Osteoblast (primary cell): ENCODE measurements around the gene NAP1L5. TPM values are rescaled to one million over a fixed set of nuclear protein-coding genes. Genes with fewer than 3 reads are reported as not detected.

Experiments
- DNase-seq: peaks from one replicate; pipeline ENCODE4 v3.0.0; 2011; ENCODE audit warnings: low spot score, mixed read lengths; ENCODE audit not compliant: insufficient read length; ENCODE audit errors: missing footprints
- H2AFZ ChIP-seq: 2 replicates; pipeline ENCODE4 v1.6.0; 2011; ENCODE audit warnings: mild to moderate bottlenecking, low read length
- H3K27ac ChIP-seq: 2 replicates; pipeline ENCODE4 v1.5.1; 2011; ENCODE audit warnings: mild to moderate bottlenecking, low read depth, low read length, moderate library complexity
- H3K27me3 ChIP-seq: 2 replicates; pipeline ENCODE4 v1.6.0; 2012; ENCODE audit warnings: mild to moderate bottlenecking, control low read depth, inconsistent platforms, low read length, moderate library complexity; ENCODE audit not compliant: insufficient read depth
- H3K36me3 ChIP-seq: 2 replicates; pipeline ENCODE4 v1.5.1; 2011; ENCODE audit warnings: mild to moderate bottlenecking, low read length, control low read depth, moderate library complexity; ENCODE audit not compliant: insufficient read depth
- H3K4me1 ChIP-seq: 2 replicates; pipeline ENCODE4 v1.5.1; 2011; ENCODE audit warnings: mild to moderate bottlenecking, low read length, control low read depth, moderate library complexity; ENCODE audit not compliant: insufficient read depth
- H3K4me2 ChIP-seq: 2 replicates; pipeline ENCODE4 v1.6.0; 2011; ENCODE audit warnings: mild to moderate bottlenecking, low read length; ENCODE audit not compliant: insufficient read depth
- H3K4me3 ChIP-seq: fragments of 200-600 bp; sonication (generic); 3 replicates; pipeline ENCODE4 v1.5.1; 2012; ENCODE audit warnings: mild to moderate bottlenecking, low read length, inconsistent platforms; ENCODE audit not compliant: insufficient read depth
- H3K79me2 ChIP-seq: 2 replicates; pipeline ENCODE4 v1.6.0; 2012; ENCODE audit warnings: mild to moderate bottlenecking, low read length, control low read depth, inconsistent platforms; ENCODE audit not compliant: insufficient read depth
- H3K9me3 ChIP-seq: 2 replicates; pipeline ENCODE4 v1.5.1; 2011; ENCODE audit warnings: low read depth, low read length, control low read depth
- H4K20me1 ChIP-seq: 2 replicates; pipeline ENCODE4 v1.6.0; 2012; ENCODE audit warnings: mild to moderate bottlenecking, low read length, control low read depth; ENCODE audit not compliant: insufficient read depth
- CTCF ChIP-seq: IDR thresholded peaks from 2 replicates; pipeline ENCODE4 v1.5.1; 2011; ENCODE audit warnings: mild to moderate bottlenecking, low read depth, low read length, moderate library complexity; ENCODE audit errors: extremely low read depth
- total RNA-seq: library from RNA; depleted of rRNA; stranded (reverse); fragments of >200 nt; gene quantifications from 2 replicates; pipeline ENCODE4 v1.2.3, GENCODE V29; 2012

The NAP1L5 gene, protein sequence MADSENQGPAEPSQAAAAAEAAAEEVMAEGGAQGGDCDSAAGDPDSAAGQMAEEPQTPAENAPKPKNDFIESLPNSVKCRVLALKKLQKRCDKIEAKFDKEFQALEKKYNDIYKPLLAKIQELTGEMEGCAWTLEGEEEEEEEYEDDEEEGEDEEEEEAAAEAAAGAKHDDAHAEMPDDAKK
- total RNA-seq, result 2.9 and 5.1 TPM in 2 replicates

- DNase-seq, result peak; percentile 87
- H4K20me1 ChIP-seq, result no peaks in the 10 kb centered on the region
- no peaks in the 10 kb centered on the region for H3K9me3 ChIP-seq
- peak within 1 kb of the TSS; percentile 79 for H3K4me2 ChIP-seq
- H3K4me1 ChIP-seq, result peaks cover 7% of the 10 kb centered on the region
- no peaks in the 10 kb centered on the region for H3K36me3 ChIP-seq
- no peak for TF ChIP-seq CTCF
- peak within 1 kb of the TSS; percentile 87 for H3K27ac ChIP-seq
- peak within 1 kb of the TSS; percentile 83 for H2AFZ ChIP-seq
- peak within 1 kb of the TSS; percentile 85 for H3K4me3 ChIP-seq
- H3K27me3 ChIP-seq, result no peaks in the 10 kb centered on the region
- H3K79me2 ChIP-seq, result peaks cover 8% of the 10 kb centered on the region
Measured at GRCh38 chr4:88697588-88698329, at the start of gene NAP1L5. Gene NAP1L5, minus strand, starts transcription at chr4:88697829. Its CDS starts 75 bp downstream, at chr4:88697754.

- no peak for TF ChIP-seq CTCF
- H2AFZ ChIP-seq, result no peak overlapping the region
- peaks cover 28% of the 10 kb centered on the region for H3K4me1 ChIP-seq
- no peak overlapping the region for H3K27ac ChIP-seq
- no peaks in the 10 kb centered on the region for H3K27me3 ChIP-seq
- no peak overlapping the region for H3K4me3 ChIP-seq
- H4K20me1 ChIP-seq, result no peaks in the 10 kb centered on the region
- H3K9me3 ChIP-seq, result no peaks in the 10 kb centered on the region
- no peak for DNase-seq
- peaks cover 21% of the 10 kb centered on the region for H3K36me3 ChIP-seq
- H3K79me2 ChIP-seq, result no peaks in the 10 kb centered on the region
- no peak overlapping the region for H3K4me2 ChIP-seq
Measured at GRCh38 chr4:88747351-88747750, 49.7 kb upstream of the NAP1L5 start.

DNA sequence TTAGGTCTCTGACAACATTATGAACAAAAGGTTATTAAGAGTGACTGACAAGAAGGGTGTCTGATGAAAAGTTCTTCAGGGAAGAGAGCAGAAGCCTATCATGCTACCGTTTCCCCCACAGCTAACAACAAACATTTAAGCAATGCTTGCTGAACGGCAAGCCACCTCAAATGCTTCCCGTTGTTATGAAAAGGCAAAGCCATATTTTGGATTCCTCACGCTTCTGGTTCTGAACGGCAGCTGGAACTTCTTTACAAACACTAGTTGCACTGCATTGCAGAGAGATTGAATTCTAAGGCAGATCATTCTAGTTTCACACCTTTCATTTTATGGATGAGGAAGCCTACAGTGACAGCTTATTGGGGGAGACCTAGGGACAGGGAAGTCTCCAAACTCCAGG, 48.6 kb upstream of the NAP1L5 start:
- no peaks in the 10 kb centered on the region for H3K9me3 ChIP-seq
- H3K27me3 ChIP-seq, result no peaks in the 10 kb centered on the region
- H3K4me2 ChIP-seq, result no peak overlapping the region
- peaks cover 25% of the 10 kb centered on the region for H3K4me1 ChIP-seq
- H3K79me2 ChIP-seq, result no peaks in the 10 kb centered on the region
- no peak overlapping the region for H3K4me3 ChIP-seq
- peaks cover 21% of the 10 kb centered on the region for H3K36me3 ChIP-seq
- no peaks in the 10 kb centered on the region for H4K20me1 ChIP-seq
- TF ChIP-seq CTCF, result no peak
- H3K27ac ChIP-seq, result no peak overlapping the region
- no peak for DNase-seq
- no peak overlapping the region for H2AFZ ChIP-seq

- no peak for DNase-seq
- Histone ChIP-seq H3K4me3 (no peak overlapping the region), H3K79me2 (no peaks in the 10 kb centered on the region), H4K20me1 (no peaks in the 10 kb centered on the region), H3K4me1 (peaks cover 25% of the 10 kb centered on the region), H3K36me3 (peaks cover 21% of the 10 kb centered on the region), H3K9me3 (no peaks in the 10 kb centered on the region), H3K27ac (no peak overlapping the region), H3K4me2 (no peak overlapping the region), H3K27me3 (no peaks in the 10 kb centered on the region), H2AFZ (no peak overlapping the region)
- TF ChIP-seq CTCF, result no peak
Measured at GRCh38 chr4:88745581-88746163, 48.0 kb upstream of the NAP1L5 start.
